ENCODE measurements around the gene NPAS3. TPM values are rescaled to one million over a fixed set of nuclear protein-coding genes. Genes with fewer than 3 reads are reported as not detected.

NPAS3 gene
- total and polyA plus RNA-seq, 11 donors: 0.15 to 3.4 (median 0.92) TPM

GRCh38 chr14:33679461-33680225 lies 741.0 kb downstream of the NPAS3 start:
- Histone ChIP-seq H3K4me3 (no peak overlapping the region), H3K36me3 (no peaks in the 10 kb centered on the region)

DNA sequence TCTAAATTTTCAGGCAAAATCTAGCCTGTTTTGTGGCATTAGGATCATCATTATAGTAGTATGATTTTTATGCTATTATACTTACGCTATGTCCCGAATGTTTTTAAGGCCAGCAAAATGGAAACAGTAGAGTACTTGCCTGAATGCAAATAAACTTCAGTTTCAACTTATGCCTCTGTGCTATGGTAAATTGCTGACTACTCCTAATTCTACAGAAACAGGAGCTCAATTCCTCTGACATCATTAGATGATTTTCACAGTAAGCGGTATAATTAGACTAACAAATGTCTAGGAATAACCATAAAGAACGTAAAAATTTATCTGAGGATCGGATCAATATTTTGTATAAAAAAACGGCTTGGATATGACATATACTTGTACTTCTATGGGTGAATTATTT lies 742.2 kb downstream of the NPAS3 start:
- H3K27ac ChIP-seq: no peak overlapping the region
- no peak for DNase-seq
- H3K36me3 ChIP-seq: no peaks in the 10 kb centered on the region
- no peaks in the 10 kb centered on the region for H3K9me3 ChIP-seq
- H3K4me3 ChIP-seq: no peak overlapping the region
- peaks cover 0 to 11% (median 6%) of the 10 kb centered on the region in 12 donors for H3K4me1 ChIP-seq
- H3K27me3 ChIP-seq: no peaks in the 10 kb centered on the region
- intact Hi-C loops (cut with DNase I): no loop called here
- TF ChIP-seq POLR2A (IDR thresholded peaks at IDR 0.05): no peak
- TF ChIP-seq, protein P1, sequence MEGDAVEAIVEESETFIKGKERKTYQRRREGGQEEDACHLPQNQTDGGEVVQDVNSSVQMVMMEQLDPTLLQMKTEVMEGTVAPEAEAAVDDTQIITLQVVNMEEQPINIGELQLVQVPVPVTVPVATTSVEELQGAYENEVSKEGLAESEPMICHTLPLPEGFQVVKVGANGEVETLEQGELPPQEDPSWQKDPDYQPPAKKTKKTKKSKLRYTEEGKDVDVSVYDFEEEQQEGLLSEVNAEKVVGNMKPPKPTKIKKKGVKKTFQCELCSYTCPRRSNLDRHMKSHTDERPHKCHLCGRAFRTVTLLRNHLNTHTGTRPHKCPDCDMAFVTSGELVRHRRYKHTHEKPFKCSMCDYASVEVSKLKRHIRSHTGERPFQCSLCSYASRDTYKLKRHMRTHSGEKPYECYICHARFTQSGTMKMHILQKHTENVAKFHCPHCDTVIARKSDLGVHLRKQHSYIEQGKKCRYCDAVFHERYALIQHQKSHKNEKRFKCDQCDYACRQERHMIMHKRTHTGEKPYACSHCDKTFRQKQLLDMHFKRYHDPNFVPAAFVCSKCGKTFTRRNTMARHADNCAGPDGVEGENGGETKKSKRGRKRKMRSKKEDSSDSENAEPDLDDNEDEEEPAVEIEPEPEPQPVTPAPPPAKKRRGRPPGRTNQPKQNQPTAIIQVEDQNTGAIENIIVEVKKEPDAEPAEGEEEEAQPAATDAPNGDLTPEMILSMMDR (IDR thresholded peaks at IDR 0.05): no peak
- ATAC-seq: no peak
- WGBS, 4 donors: 94 to 98% (median 96%) methylated on average over 6 of the region's 6 CpGs

More at GRCh38 chr14:33679461-33680225, 741.0 kb downstream of the NPAS3 start:
- DNase-seq (no peak), ATAC-seq (no peak)
- TF ChIP-seq, protein P1 (IDR thresholded peaks at IDR 0.05): no peak
- TF ChIP-seq POLR2A (IDR thresholded peaks at IDR 0.05): no peak
- peaks cover 0 to 11% (median 6%) of the 10 kb centered on the region in 12 donors for H3K4me1 ChIP-seq
- peaks cover 0 to 4% (median 0%) of the 10 kb centered on the region in 9 donors for H3K27me3 ChIP-seq
- no peak overlapping the region for H3K27ac ChIP-seq
- 82 to 90% (median 89%) methylated on average over 3 of the region's 3 CpGs for WGBS, 4 donors
- intact Hi-C loops (cut with DNase I): loop anchor here in 4 of 10 donors (5.0 to 10.0 kb wide), 2 partner anchors 113 to 115 kb away; no protein-coding TSS in a partner anchor
- H3K9me3 ChIP-seq: no peaks in the 10 kb centered on the region

GRCh38 chr14:33682760-33683159 lies 744.1 kb downstream of the NPAS3 start:
- Histone ChIP-seq H3K27ac (peak overlapping the region in 3 of 12 donors; percentile 10 to 32 (median 25)), H3K4me3 (no peak overlapping the region), H3K9me3 (no peaks in the 10 kb centered on the region), H3K27me3 (no peaks in the 10 kb centered on the region), H3K4me1 (peaks cover 0 to 11% (median 6%) of the 10 kb centered on the region in 12 donors), H3K36me3 (no peaks in the 10 kb centered on the region)
- ATAC-seq (peak; percentile 88 to 98 (median 92)), DNase-seq (peak in 4 of 5 donors; percentile 60 to 72 (median 66))
- TF ChIP-seq, protein P1 (IDR thresholded peaks at IDR 0.05): no peak
- TF ChIP-seq POLR2A (IDR thresholded peaks at IDR 0.05): no peak
- 37 to 64% (median 45%) methylated on average over 4 of the region's 4 CpGs for WGBS, 4 donors
- intact Hi-C loops (cut with DNase I): no loop called here

- H3K9me3 ChIP-seq: no peaks in the 10 kb centered on the region
- WGBS, 4 donors: 95 to 98% (median 96%) methylated on average over 9 of the region's 9 CpGs
- H3K4me1 ChIP-seq: peaks cover 0 to 11% (median 5%) of the 10 kb centered on the region in 12 donors
- no peak overlapping the region for H3K27ac ChIP-seq
- TF ChIP-seq, protein P1 (IDR thresholded peaks at IDR 0.05): no peak
- TF ChIP-seq POLR2A (IDR thresholded peaks at IDR 0.05): no peak
- H3K36me3 ChIP-seq: no peaks in the 10 kb centered on the region
- no peak for DNase-seq
- intact Hi-C loops (cut with DNase I): no loop called here
- H3K4me3 ChIP-seq: no peak overlapping the region
- H3K27me3 ChIP-seq: no peaks in the 10 kb centered on the region
- ATAC-seq: no peak
These were observed 746.3 kb downstream of the NPAS3 start for GRCh38 chr14:33685026-33685425.
